ENCODE measurements around the gene GRAP2. TPM values are rescaled to one million over a fixed set of nuclear protein-coding genes. Genes with fewer than 3 reads are reported as not detected.

Gene GRAP2
- total RNA-seq, 1 experiment from 2014 or later = 0.54 TPM

GRCh38 chr22:39946126-39946502, 45.2 kb downstream of the GRAP2 start:
- in situ Hi-C loops (cut with HindIII; ENCODE audit: low pct_unique_long_range_greater_than_20kb, low sequenced_read_pairs) = no loop called here
- DNase-seq (ENCODE audit: low read depth, low spot score) (no peak), ATAC-seq (no peak)
- no peak overlapping the region for H3K27ac ChIP-seq (ENCODE audit: low read length)
- TF ChIP-seq REST (IDR thresholded peaks at IDR 0.05; ENCODE audit: insufficient read depth in 1 of 2, low read depth in 2 of 2, low read length in 1 of 2) = no peak
- no peak for TF ChIP-seq TCF7L2 (IDR thresholded peaks at IDR 0.05; ENCODE audit: low read depth, low read length)
- TF ChIP-seq POLR2AphosphoS5 (IDR thresholded peaks at IDR 0.05; ENCODE audit: low read depth, low read length) = no peak
- no peak for TF ChIP-seq SIN3A (IDR thresholded peaks at IDR 0.05; ENCODE audit: borderline replicate concordance, insufficient read depth, low read depth, low read length)
- TF ChIP-seq CTCF (IDR thresholded peaks at IDR 0.05) = no peak
- no peaks in the 10 kb centered on the region for H3K9me3 ChIP-seq (ENCODE audit: control insufficient read depth, insufficient read depth, low read depth, low read length)
- POLR2A ChIA-PET = no interaction called here
- intact Hi-C loops (cut with micrococcal nuclease; ENCODE audit: unreplicated experiment) = no loop called here
- no peak overlapping the region for H3K4me3 ChIP-seq (ENCODE audit: low read depth in 2 of 2, low read length in 2 of 2)
- no TSS peak for BruUV-seq (replicated peaks)
- H3K4me1 ChIP-seq (ENCODE audit: control insufficient read depth, insufficient read depth, low read length) = no peaks in the 10 kb centered on the region
- H3K36me3 ChIP-seq (ENCODE audit: control insufficient read depth, insufficient read depth, low read length) = no peaks in the 10 kb centered on the region
- H3K27me3 ChIP-seq (ENCODE audit: control insufficient read depth, insufficient read depth, low read length) = no peaks in the 10 kb centered on the region
- CTCF ChIA-PET = no interaction called here

- H3K4me3 ChIP-seq (ENCODE audit: low read depth in 2 of 2, low read length in 2 of 2) = no peak overlapping the region
- ATAC-seq (no peak), DNase-seq (ENCODE audit: low read depth, low spot score) (no peak)
- H3K36me3 ChIP-seq (ENCODE audit: control insufficient read depth, insufficient read depth, low read length) = no peaks in the 10 kb centered on the region
- H3K4me1 ChIP-seq (ENCODE audit: control insufficient read depth, insufficient read depth, low read length) = no peaks in the 10 kb centered on the region
- POLR2A ChIA-PET = no interaction called here
- in situ Hi-C loops (cut with HindIII; ENCODE audit: low pct_unique_long_range_greater_than_20kb, low sequenced_read_pairs) (no loop called here), intact Hi-C loops (cut with micrococcal nuclease; ENCODE audit: unreplicated experiment) (no loop called here)
- no peaks in the 10 kb centered on the region for H3K27me3 ChIP-seq (ENCODE audit: control insufficient read depth, insufficient read depth, low read length)
- no TSS peak for BruUV-seq (replicated peaks)
- no peaks in the 10 kb centered on the region for H3K9me3 ChIP-seq (ENCODE audit: control insufficient read depth, insufficient read depth, low read depth, low read length)
- no peak overlapping the region for H3K27ac ChIP-seq (ENCODE audit: low read length)
- CTCF ChIA-PET = no interaction called here
- TF ChIP-seq SIN3A (IDR thresholded peaks at IDR 0.05; ENCODE audit: borderline replicate concordance, insufficient read depth, low read depth, low read length) (no peak), TCF7L2 (IDR thresholded peaks at IDR 0.05; ENCODE audit: low read depth, low read length) (no peak), REST (IDR thresholded peaks at IDR 0.05; ENCODE audit: insufficient read depth in 1 of 2, low read depth in 2 of 2, low read length in 1 of 2) (no peak), POLR2AphosphoS5 (IDR thresholded peaks at IDR 0.05; ENCODE audit: low read depth, low read length) (no peak), CTCF (IDR thresholded peaks at IDR 0.05) (no peak)
These were observed 45.8 kb downstream of the GRAP2 start for GRCh38 chr22:39946503-39947219.

Data from Panc1 (cell line).